HPDE6-E6E7 (cell line): Measurements from ENCODE around the gene IL32.
A peak's percentile ranks its signal among the peaks of the same experiment; 100 is the strongest.

Source experiments
- DNase-seq: peaks from one replicate; pipeline ENCODE4 v3.0.0; 2011; ENCODE audit warnings: missing footprints; ENCODE audit errors: extremely low spot score

IL32 gene

GRCh38 chr16:3027983-3028715, 37.3 kb upstream of the IL32 start:
- peak; percentile 87 for DNase-seq

GRCh38 chr16:3028716-3029319, 36.6 kb upstream of the IL32 start:
- no peak for DNase-seq

GRCh38 chr16:3029491-3030221, 35.8 kb upstream of the IL32 start:
- no peak for DNase-seq

- no peak for DNase-seq
Observed at GRCh38 chr16:3030222-3031212, 34.9 kb upstream of the IL32 start.

- DNase-seq = no peak
Observed at GRCh38 chr16:3032624-3033023, 32.8 kb upstream of the IL32 start.

GRCh38 chr16:3035289-3035971, 30.0 kb upstream of the IL32 start:
- no peak for DNase-seq

GRCh38 chr16:3035972-3036725, 29.3 kb upstream of the IL32 start:
- DNase-seq = no peak

GRCh38 chr16:3036726-3037315, 28.6 kb upstream of the IL32 start, which contains the start of gene BICDL2:
TSS of gene BICDL2 (minus strand) at chr16:3036944. CDS start at chr16:3035496, 1,448 bp downstream.
- no peak for DNase-seq

GRCh38 chr16:3038256-3038655, 27.2 kb upstream of the IL32 start:
- DNase-seq = no peak

- no peak for DNase-seq
Observed at GRCh38 chr16:3038896-3039295, 26.5 kb upstream of the IL32 start.

GRCh38 chr16:3042376-3042775, 23.1 kb upstream of the IL32 start:
- DNase-seq = no peak

- DNase-seq = no peak
Observed at GRCh38 chr16:3044708-3045107, 20.7 kb upstream of the IL32 start.

GRCh38 chr16:3045758-3046640, 19.4 kb upstream of the IL32 start, which contains the start of gene MMP25:
TSS of gene MMP25 (plus strand) at chr16:3046561. CDS start at chr16:3046918, 357 bp downstream.
- no peak for DNase-seq

GRCh38 chr16:3046641-3047386, 18.6 kb upstream of the IL32 start:
- no peak for DNase-seq

GRCh38 chr16:3047387-3047720, 18.1 kb upstream of the IL32 start:
- DNase-seq = no peak

GRCh38 chr16:3049921-3050481, 15.4 kb upstream of the IL32 start:
- no peak for DNase-seq

GRCh38 chr16:3050487-3050886, 15.0 kb upstream of the IL32 start:
- DNase-seq = no peak

- DNase-seq = no peak
Observed at GRCh38 chr16:3051009-3051408, 14.4 kb upstream of the IL32 start.
